ENCODE data around the gene TMEM131.

DNA sequence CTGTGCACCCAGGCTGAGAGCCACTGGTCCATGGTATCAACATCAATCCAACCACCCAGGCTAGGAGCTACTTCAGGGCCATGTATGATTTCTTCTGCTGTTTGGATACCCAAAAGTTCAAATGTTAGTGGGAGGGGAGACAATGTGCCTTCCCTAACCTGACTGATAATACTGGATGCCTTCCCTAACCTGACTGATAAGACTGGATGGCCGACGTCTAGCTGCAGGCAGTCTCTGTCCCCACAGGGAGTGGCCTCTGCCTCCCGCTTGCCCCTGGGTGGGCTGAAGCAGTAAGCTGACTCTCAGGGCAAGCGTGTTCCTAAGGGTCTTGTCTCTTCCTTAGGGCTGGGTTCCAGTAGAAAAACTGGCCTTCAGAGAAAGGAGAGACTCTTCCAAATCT is 216.6 kb downstream of the TMEM131 start:
- TF ChIP-seq, protein P1, sequence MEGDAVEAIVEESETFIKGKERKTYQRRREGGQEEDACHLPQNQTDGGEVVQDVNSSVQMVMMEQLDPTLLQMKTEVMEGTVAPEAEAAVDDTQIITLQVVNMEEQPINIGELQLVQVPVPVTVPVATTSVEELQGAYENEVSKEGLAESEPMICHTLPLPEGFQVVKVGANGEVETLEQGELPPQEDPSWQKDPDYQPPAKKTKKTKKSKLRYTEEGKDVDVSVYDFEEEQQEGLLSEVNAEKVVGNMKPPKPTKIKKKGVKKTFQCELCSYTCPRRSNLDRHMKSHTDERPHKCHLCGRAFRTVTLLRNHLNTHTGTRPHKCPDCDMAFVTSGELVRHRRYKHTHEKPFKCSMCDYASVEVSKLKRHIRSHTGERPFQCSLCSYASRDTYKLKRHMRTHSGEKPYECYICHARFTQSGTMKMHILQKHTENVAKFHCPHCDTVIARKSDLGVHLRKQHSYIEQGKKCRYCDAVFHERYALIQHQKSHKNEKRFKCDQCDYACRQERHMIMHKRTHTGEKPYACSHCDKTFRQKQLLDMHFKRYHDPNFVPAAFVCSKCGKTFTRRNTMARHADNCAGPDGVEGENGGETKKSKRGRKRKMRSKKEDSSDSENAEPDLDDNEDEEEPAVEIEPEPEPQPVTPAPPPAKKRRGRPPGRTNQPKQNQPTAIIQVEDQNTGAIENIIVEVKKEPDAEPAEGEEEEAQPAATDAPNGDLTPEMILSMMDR (IDR thresholded peaks at IDR 0.05), result no peak
- TF ChIP-seq POLR2A (IDR thresholded peaks at IDR 0.05), result no peak
- no peak for TF ChIP-seq EP300 (IDR thresholded peaks at IDR 0.05)

Measured in sigmoid colon (tissue), 4 donors.